SK-N-SH treated with all-trans-retinoic acid at 6 μM for 48 hours (cell line): ENCODE measurements around the gene SUPT3H.

ENCODE experiments used
- ARNTL ChIP-seq: fragments of 450-650 bp; formaldehyde crosslinking; IDR thresholded peaks from 2 replicates; pipeline ENCODE4 v1.5.0; 2020; ENCODE audit warnings: low read depth, mild to moderate bottlenecking, moderate library complexity, borderline replicate concordance
- BACH2 ChIP-seq: fragments of 250-450 bp; sonication (Bioruptor Pico); IDR thresholded peaks from 2 replicates; pipeline ENCODE4 v1.9.0; 2021; ENCODE audit warnings: mild to moderate bottlenecking, borderline replicate concordance
- CSDC2 ChIP-seq: fragments of 250-450 bp; sonication (Bioruptor Pico); IDR thresholded peaks from 2 replicates; pipeline ENCODE4 v1.5.0; 2020; ENCODE audit warnings: mild to moderate bottlenecking, moderate library complexity
- ESRRG ChIP-seq: fragments of 250-450 bp; sonication (Bioruptor Pico); IDR thresholded peaks from 2 replicates; pipeline ENCODE4 v1.6.1; 2021; ENCODE audit warnings: mild to moderate bottlenecking
- PPARA ChIP-seq: fragments of 250-450 bp; sonication (Bioruptor Pico); IDR thresholded peaks from 2 replicates; pipeline ENCODE4 v1.5.0; 2020; ENCODE audit warnings: mild to moderate bottlenecking, borderline replicate concordance
- ZFP3 ChIP-seq: fragments of 250-450 bp; sonication (Bioruptor Pico); IDR thresholded peaks from 2 replicates; pipeline ENCODE4 v1.5.0; 2020; ENCODE audit warnings: mild to moderate bottlenecking, moderate library complexity
- ZFP30 ChIP-seq: fragments of 450-650 bp; formaldehyde crosslinking; IDR thresholded peaks from 2 replicates; pipeline ENCODE4 v1.5.0; 2022; ENCODE audit warnings: mild to moderate bottlenecking, moderate library complexity
- ZNF70 ChIP-seq: fragments of 450-650 bp; formaldehyde crosslinking; IDR thresholded peaks from 2 replicates; pipeline ENCODE4 v1.5.0; 2020; ENCODE audit warnings: mild to moderate bottlenecking, moderate library complexity
- ZNF8 ChIP-seq: fragments of 450-650 bp; formaldehyde crosslinking; IDR thresholded peaks from 2 replicates; pipeline ENCODE4 v1.5.0; 2020; ENCODE audit warnings: mild to moderate bottlenecking, moderate library complexity
- TF ChIP-seq, protein P1 (sequence below): fragments of 250-450 bp; sonication (Bioruptor Pico); IDR thresholded peaks from 2 replicates; pipeline ENCODE4 v1.8.0; 2020; ENCODE audit warnings: mild to moderate bottlenecking, moderate library complexity, borderline replicate concordance
- TF ChIP-seq, protein P2 (sequence below): fragments of 250-450 bp; sonication (Bioruptor Pico); IDR thresholded peaks from 2 replicates; pipeline ENCODE4 v1.5.0; 2020; ENCODE audit warnings: mild to moderate bottlenecking, moderate library complexity
- TF ChIP-seq, protein P3 (sequence below): fragments of 250-450 bp; sonication (Bioruptor Pico); IDR thresholded peaks from 2 replicates; pipeline ENCODE4 v1.8.0; 2021; ENCODE audit warnings: low read depth, mild to moderate bottlenecking, moderate library complexity, borderline replicate concordance

DNA sequence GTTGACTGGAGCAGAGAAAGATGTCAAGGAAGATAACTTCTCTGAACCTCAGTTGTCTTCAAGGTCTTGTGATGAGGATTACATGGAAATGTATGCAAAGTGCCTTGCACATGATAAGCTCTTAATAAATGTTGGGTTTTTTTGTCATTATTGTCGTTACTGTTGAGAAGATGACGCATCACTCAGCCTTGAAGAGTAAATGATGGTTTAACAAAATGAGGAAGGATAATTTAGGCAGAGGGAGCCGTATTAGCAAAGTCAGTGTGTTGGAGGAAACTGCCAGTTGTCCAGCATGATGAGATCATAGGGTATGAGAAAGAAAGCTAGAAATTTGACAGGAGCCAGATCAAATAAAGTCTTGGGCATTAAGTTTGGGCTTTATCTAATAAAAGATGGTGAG is 8.8 kb upstream of the SUPT3H start:
- no peak for TF ChIP-seq PPARA (CRISPR knock-in tag)
- TF ChIP-seq, protein P1, sequence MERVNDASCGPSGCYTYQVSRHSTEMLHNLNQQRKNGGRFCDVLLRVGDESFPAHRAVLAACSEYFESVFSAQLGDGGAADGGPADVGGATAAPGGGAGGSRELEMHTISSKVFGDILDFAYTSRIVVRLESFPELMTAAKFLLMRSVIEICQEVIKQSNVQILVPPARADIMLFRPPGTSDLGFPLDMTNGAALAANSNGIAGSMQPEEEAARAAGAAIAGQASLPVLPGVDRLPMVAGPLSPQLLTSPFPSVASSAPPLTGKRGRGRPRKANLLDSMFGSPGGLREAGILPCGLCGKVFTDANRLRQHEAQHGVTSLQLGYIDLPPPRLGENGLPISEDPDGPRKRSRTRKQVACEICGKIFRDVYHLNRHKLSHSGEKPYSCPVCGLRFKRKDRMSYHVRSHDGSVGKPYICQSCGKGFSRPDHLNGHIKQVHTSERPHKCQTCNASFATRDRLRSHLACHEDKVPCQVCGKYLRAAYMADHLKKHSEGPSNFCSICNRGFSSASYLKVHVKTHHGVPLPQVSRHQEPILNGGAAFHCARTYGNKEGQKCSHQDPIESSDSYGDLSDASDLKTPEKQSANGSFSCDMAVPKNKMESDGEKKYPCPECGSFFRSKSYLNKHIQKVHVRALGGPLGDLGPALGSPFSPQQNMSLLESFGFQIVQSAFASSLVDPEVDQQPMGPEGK (CRISPR knock-in tag), result no peak
- TF ChIP-seq ZFP3, result no peak
- TF ChIP-seq, protein P2, sequence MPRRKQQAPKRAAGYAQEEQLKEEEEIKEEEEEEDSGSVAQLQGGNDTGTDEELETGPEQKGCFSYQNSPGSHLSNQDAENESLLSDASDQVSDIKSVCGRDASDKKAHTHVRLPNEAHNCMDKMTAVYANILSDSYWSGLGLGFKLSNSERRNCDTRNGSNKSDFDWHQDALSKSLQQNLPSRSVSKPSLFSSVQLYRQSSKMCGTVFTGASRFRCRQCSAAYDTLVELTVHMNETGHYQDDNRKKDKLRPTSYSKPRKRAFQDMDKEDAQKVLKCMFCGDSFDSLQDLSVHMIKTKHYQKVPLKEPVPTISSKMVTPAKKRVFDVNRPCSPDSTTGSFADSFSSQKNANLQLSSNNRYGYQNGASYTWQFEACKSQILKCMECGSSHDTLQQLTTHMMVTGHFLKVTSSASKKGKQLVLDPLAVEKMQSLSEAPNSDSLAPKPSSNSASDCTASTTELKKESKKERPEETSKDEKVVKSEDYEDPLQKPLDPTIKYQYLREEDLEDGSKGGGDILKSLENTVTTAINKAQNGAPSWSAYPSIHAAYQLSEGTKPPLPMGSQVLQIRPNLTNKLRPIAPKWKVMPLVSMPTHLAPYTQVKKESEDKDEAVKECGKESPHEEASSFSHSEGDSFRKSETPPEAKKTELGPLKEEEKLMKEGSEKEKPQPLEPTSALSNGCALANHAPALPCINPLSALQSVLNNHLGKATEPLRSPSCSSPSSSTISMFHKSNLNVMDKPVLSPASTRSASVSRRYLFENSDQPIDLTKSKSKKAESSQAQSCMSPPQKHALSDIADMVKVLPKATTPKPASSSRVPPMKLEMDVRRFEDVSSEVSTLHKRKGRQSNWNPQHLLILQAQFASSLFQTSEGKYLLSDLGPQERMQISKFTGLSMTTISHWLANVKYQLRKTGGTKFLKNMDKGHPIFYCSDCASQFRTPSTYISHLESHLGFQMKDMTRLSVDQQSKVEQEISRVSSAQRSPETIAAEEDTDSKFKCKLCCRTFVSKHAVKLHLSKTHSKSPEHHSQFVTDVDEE (CRISPR knock-in tag), result no peak
- no peak for TF ChIP-seq ZNF8 (CRISPR knock-in tag)
- TF ChIP-seq ARNTL (CRISPR knock-in tag), result no peak
- TF ChIP-seq ZFP30 (CRISPR knock-in tag), result no peak
- TF ChIP-seq CSDC2 (CRISPR knock-in tag), result no peak
- TF ChIP-seq ESRRG (CRISPR knock-in tag), result no peak
- TF ChIP-seq ZNF70 (CRISPR knock-in tag), result no peak
- TF ChIP-seq BACH2 (CRISPR knock-in tag), result no peak
- TF ChIP-seq, protein P3, sequence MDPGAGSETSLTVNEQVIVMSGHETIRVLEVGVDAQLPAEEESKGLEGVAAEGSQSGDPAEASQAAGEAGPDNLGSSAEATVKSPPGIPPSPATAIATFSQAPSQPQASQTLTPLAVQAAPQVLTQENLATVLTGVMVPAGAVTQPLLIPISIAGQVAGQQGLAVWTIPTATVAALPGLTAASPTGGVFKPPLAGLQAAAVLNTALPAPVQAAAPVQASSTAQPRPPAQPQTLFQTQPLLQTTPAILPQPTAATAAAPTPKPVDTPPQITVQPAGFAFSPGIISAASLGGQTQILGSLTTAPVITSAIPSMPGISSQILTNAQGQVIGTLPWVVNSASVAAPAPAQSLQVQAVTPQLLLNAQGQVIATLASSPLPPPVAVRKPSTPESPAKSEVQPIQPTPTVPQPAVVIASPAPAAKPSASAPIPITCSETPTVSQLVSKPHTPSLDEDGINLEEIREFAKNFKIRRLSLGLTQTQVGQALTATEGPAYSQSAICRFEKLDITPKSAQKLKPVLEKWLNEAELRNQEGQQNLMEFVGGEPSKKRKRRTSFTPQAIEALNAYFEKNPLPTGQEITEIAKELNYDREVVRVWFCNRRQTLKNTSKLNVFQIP, result no peak
